SK-MEL-5 (cell line): Measurements from ENCODE around the gene CARD9. TPM values are rescaled to one million over a fixed set of nuclear protein-coding genes. Genes with fewer than 3 reads are reported as not detected.

Experiments used
- total RNA-seq: library from RNA; depleted of rRNA; stranded (reverse); fragments of >200 nt; shearing (Covaris generic); gene quantifications from 2 replicates; pipeline ENCODE4 v1.2.3, GENCODE V29; 2014; rRNA removed

Gene CARD9
- total RNA-seq, 1 experiment from 2014 or later: not detected

Other genes with a start within 250 kb of the CARD9 start
- not detected in 2 replicates for gene LHX3, start 168.5 kb downstream of the CARD9 start, total RNA-seq
- gene QSOX2, start 127.9 kb downstream of the CARD9 start, total RNA-seq: 14.8 and 16.5 TPM in 2 replicates
- not detected in 2 replicates for gene CCDC187, start 69.6 kb downstream of the CARD9 start, total RNA-seq
- 21.2 and 21.4 TPM in 2 replicates for gene GPSM1, start 46.1 kb downstream of the CARD9 start, total RNA-seq
- 19.4 and 35.1 TPM in 2 replicates for gene DNLZ, start 9.9 kb downstream of the CARD9 start, total RNA-seq
- 6.9 and 7.1 TPM in 2 replicates for gene SNAPC4, start 26.5 kb upstream of the CARD9 start, total RNA-seq
- 71.1 and 72.5 TPM in 2 replicates for gene ENTR1, start 36.9 kb upstream of the CARD9 start, total RNA-seq
- 50.6 and 52.4 TPM in 2 replicates for gene PMPCA, start 37.0 kb upstream of the CARD9 start, total RNA-seq
- 6.1 and 6.5 TPM in 2 replicates for gene INPP5E, start 66.2 kb upstream of the CARD9 start, total RNA-seq
- gene SEC16A, start 109.4 kb upstream of the CARD9 start, total RNA-seq: 16.4 and 20.2 TPM in 2 replicates
- 3.0 and 3.2 TPM in 2 replicates for gene NOTCH1, start 172.4 kb upstream of the CARD9 start, total RNA-seq